SK-N-SH treated with all-trans-retinoic acid at 6 μM for 48 hours (cell line): Measurements from ENCODE around the gene SCD5.

Experiments used
- BACH2 ChIP-seq: fragments of 250-450 bp; sonication (Bioruptor Pico); IDR thresholded peaks from 2 replicates; pipeline ENCODE4 v1.9.0; 2021; ENCODE audit warnings: mild to moderate bottlenecking, borderline replicate concordance
- TOX ChIP-seq: fragments of 250-450 bp; sonication (Bioruptor Pico); IDR thresholded peaks from 2 replicates; pipeline ENCODE4 v1.8.0; 2021; ENCODE audit warnings: mild to moderate bottlenecking, moderate library complexity, borderline replicate concordance
- ZFP3 ChIP-seq: fragments of 250-450 bp; sonication (Bioruptor Pico); IDR thresholded peaks from 2 replicates; pipeline ENCODE4 v1.5.0; 2020; ENCODE audit warnings: mild to moderate bottlenecking, moderate library complexity
- ZNF8 ChIP-seq: fragments of 450-650 bp; formaldehyde crosslinking; IDR thresholded peaks from 2 replicates; pipeline ENCODE4 v1.5.0; 2020; ENCODE audit warnings: mild to moderate bottlenecking, moderate library complexity
- TF ChIP-seq, protein P1 (sequence below): fragments of 250-450 bp; sonication (Bioruptor Pico); IDR thresholded peaks from 2 replicates; pipeline ENCODE4 v1.5.1; 2021; ENCODE audit warnings: mild to moderate bottlenecking, moderate library complexity
- TF ChIP-seq, protein P2 (sequence below): fragments of 250-450 bp; sonication (Bioruptor Pico); IDR thresholded peaks from 2 replicates; pipeline ENCODE4 v1.5.1; 2020; ENCODE audit warnings: low read depth, mild to moderate bottlenecking, moderate library complexity

GRCh38 chr4:82585690-82586435, 212.7 kb downstream of the SCD5 start:
- TF ChIP-seq, protein P1, sequence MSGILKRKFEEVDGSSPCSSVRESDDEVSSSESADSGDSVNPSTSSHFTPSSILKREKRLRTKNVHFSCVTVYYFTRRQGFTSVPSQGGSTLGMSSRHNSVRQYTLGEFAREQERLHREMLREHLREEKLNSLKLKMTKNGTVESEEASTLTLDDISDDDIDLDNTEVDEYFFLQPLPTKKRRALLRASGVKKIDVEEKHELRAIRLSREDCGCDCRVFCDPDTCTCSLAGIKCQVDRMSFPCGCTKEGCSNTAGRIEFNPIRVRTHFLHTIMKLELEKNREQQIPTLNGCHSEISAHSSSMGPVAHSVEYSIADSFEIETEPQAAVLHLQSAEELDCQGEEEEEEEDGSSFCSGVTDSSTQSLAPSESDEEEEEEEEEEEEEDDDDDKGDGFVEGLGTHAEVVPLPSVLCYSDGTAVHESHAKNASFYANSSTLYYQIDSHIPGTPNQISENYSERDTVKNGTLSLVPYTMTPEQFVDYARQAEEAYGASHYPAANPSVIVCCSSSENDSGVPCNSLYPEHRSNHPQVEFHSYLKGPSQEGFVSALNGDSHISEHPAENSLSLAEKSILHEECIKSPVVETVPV, result no peak
- TF ChIP-seq TOX, result no peak
- TF ChIP-seq ZNF8 (CRISPR knock-in tag), result no peak
- no peak for TF ChIP-seq BACH2 (CRISPR knock-in tag)
- TF ChIP-seq, protein P2, sequence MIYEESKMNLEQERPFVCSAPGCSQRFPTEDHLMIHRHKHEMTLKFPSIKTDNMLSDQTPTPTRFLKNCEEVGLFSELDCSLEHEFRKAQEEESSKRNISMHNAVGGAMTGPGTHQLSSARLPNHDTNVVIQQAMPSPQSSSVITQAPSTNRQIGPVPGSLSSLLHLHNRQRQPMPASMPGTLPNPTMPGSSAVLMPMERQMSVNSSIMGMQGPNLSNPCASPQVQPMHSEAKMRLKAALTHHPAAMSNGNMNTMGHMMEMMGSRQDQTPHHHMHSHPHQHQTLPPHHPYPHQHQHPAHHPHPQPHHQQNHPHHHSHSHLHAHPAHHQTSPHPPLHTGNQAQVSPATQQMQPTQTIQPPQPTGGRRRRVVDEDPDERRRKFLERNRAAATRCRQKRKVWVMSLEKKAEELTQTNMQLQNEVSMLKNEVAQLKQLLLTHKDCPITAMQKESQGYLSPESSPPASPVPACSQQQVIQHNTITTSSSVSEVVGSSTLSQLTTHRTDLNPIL (CRISPR knock-in tag), result no peak
- TF ChIP-seq ZFP3, result no peak
